22Rv1 (cell line): Measurements from ENCODE around the gene COL9A3.

Experiments
- H3K27ac ChIP-seq: fragments of 450-650 bp; 2 replicates; pipeline ENCODE4 v1.5.1; 2017
- ZFX ChIP-seq: fragments of 450-650 bp; IDR thresholded peaks from 2 replicates; pipeline ENCODE4 v1.6.1; 2017; ENCODE audit warnings: antibody characterized with exemption, borderline replicate concordance
- TF ChIP-seq, protein P1 (sequence below): fragments of 450-650 bp; IDR thresholded peaks from 2 replicates; pipeline ENCODE4 v1.5.1; 2017; ENCODE audit warnings: mild to moderate bottlenecking

COL9A3 gene

DNA sequence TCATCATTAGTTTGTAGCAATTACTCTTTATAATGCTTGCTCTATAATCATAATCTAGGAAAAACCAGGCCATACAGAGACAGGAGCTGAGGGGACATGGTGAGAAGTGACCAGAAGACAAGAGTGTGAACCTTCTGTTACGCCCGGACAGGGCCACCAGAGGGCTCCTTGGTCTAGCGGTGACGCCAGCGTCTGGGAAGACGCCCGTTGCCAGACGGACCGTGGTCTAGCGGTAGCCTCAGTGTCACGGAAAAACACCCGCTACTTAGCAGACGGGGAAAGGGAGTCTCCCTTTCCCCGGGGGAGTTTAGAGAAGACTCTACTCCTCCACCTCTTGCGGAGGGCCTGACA is 56.8 kb downstream of the COL9A3 start:
- TF ChIP-seq, protein P1, sequence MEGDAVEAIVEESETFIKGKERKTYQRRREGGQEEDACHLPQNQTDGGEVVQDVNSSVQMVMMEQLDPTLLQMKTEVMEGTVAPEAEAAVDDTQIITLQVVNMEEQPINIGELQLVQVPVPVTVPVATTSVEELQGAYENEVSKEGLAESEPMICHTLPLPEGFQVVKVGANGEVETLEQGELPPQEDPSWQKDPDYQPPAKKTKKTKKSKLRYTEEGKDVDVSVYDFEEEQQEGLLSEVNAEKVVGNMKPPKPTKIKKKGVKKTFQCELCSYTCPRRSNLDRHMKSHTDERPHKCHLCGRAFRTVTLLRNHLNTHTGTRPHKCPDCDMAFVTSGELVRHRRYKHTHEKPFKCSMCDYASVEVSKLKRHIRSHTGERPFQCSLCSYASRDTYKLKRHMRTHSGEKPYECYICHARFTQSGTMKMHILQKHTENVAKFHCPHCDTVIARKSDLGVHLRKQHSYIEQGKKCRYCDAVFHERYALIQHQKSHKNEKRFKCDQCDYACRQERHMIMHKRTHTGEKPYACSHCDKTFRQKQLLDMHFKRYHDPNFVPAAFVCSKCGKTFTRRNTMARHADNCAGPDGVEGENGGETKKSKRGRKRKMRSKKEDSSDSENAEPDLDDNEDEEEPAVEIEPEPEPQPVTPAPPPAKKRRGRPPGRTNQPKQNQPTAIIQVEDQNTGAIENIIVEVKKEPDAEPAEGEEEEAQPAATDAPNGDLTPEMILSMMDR, result peak; percentile 76
- H3K27ac ChIP-seq, result peak overlapping the region; percentile 98

DNA sequence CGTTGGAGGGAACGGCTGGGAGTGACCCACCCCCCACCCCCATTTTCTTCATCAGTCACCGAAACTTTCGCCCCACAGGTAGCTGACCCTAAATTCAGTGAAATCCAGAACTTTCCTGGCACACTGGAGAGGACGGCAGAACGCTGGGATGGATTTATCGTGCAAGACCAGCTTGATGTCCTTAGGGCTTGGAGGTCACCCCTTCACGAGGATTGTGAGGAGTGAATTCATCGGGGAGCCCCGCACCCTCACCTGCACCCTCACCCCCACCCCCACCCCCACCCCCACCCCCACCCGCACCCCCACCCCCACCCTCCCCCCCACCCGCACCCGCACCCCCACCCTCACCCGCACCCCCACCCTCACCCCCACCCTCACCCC is 58.1 kb downstream of the COL9A3 start:
- peak overlapping the region; percentile 98 for H3K27ac ChIP-seq
- TF ChIP-seq, protein P1, result no peak
- TF ChIP-seq ZFX, result no peak

DNA sequence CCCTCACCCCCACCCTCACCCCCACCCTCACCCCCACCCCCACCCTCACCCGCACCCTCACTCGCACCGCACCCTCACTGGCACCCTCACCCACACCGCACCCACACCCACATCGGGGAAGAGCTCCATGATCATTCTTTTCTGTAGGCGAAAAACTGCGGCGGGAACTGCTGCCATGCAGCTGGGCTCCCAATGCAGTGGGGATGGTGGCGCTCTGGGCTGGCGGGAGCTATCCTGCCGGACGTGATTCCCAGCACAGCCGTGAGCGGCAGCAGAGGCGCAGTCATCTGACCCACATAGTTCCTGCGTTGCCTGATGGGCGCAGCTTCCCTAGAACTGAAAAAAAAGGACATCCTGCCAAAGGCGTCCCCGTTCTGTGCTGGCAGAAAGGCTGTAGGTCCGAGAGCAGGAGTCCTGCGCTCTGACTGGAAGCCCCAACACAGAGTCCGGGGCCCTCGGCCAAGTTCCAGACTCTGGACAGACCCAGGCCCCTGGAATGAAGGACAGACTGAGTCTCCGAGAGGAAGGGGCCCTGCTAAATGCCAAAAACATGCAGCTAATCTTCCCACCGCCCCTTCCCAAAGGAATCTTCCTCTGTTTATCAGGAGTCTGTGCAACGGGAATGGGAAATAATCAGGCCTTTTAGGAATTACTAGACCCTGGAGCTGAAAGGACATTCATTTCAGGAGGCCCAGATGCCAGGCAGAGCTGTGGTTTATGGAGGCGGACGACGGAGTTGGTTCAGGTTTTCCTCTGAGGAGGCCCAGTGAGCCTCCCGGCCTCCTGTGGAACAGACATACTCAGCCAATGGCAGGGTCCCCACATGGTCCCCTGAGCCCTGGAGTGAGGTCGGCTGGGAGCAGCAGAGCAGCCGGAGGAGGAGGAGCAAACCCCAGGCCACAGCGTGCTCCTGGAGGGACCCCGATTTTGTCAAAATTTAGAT is 58.8 kb downstream of the COL9A3 start:
- peak overlapping the region; percentile 91 for H3K27ac ChIP-seq
- TF ChIP-seq ZFX, result no peak
- TF ChIP-seq, protein P1, result peak; percentile 77

DNA sequence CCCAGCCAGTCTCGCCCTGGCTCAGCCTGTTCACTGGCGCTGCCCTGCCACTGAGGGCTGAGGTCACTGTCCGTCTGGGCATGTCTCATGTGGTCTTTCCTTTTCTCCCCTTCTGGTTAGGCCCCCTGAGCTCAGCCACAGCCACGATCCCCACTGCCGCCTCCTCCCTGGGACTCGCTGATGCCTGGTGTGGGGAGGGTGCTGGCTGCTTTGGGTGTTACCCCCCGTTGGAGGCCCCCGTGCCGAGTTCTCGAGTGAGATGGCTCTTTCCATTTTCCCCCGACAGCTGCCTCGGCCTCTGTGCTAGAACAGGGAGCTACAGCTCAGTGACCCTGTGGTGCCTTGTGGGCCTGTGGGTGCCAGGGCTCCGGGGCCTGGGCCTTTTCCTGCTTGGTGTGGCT is 59.7 kb downstream of the COL9A3 start:
- H3K27ac ChIP-seq, result peak overlapping the region; percentile 91
- no peak for TF ChIP-seq ZFX
- TF ChIP-seq, protein P1, result no peak

DNA sequence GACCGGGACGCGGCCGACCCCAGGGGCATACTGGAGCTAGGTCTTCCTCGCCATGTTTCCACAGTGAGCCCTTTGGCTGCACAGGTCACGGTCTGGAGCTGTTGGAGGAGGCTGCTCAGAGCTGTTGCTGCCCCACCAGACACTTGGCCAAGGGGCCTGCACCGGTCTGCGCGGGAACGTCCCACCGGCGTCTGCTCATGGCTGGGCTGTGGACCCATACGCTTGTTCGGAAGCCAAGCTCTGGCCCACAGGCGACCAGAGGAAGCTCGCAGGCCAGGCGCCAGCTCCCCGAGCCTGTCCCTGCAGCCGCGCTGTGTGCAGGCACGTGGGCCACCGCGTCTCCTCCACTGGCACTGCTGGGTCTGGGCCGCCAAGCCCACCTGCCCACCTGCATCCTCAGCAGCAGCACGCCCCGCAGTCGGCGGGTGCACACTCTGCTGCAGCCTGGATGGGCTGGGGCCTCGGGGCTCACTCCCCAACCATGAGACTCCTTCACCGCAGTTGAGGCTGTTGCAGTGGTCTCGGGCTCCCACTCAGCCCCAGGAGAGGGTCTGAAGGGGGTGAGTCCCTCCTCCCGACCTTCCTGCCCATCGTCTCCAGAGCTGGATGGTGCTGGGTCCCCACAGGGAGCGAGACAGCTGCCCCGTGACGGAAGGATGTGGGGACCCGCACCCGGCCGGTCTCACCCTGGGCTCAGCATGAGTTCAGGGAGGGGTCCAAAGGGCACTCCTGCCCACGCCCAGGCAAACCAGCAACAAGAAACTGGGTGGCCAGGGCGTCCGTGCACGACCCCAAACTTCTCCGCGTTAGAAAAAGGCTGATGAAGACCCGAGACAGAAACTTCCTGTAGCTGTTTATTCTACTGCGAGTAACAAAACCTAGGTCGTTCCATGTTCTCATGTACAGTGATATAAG is 60.3 kb downstream of the COL9A3 start:
- H3K27ac ChIP-seq, result peak overlapping the region; percentile 91
- no peak for TF ChIP-seq ZFX
- TF ChIP-seq, protein P1, result no peak

DNA sequence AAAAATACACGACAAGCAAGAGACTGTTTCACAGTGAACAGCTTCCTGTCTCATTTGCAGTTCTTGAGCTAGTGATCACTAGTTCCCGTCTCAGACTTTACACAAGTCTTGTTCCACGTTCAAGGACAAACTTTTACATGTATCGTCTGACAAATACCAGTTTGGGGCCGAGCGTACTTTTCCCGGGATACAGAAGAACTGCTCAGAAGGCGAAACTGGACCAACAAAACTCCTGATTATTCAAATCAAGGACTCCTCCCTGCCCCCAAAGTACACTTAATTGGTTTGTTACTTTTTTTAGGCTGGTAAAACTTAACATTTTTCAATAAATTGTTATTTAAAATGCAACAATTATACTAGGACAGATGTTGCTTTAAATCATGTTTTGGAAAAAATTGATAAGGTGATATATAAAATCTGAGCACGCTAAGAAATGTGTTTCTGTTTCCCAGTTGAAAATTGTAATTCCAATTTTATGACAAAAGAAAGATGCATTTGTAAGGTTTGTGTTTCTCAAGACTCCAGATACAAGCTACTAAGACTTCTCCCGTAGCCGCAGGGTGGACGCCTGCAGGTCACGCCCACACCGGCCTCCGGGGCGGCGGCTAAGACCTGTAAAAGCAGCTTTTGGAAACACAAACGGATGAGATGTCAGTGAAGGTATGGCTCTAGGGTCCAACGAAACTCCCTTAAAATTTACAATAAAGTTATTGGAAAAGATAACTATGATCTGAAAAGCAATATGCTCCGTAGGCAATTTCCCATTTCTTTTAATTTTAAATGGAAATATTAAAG is 61.6 kb downstream of the COL9A3 start:
- peak overlapping the region; percentile 25; the same call in 1 of the 2 replicates for H3K27ac ChIP-seq
- TF ChIP-seq ZFX, result no peak
- TF ChIP-seq, protein P1, result no peak
